ENCODE data around the gene MCM10.
"Not testable (repeated sequence)": the region's sequence is repeated elsewhere in the genome, so short reads cannot be mapped to it uniquely, and the experiment has no call there.

MCM10 gene

GRCh38 chr10:13140627-13141190 lies 20.6 kb upstream of the MCM10 start:
- peaks cover 9% of the 10 kb centered on the region; the same call in 1 of the 2 replicates for H3K4me1 ChIP-seq (ENCODE audit: insufficient read depth, low read length)
- H3K4me3 ChIP-seq (ENCODE audit: low read length) = no peak overlapping the region
- H3K27ac ChIP-seq (ENCODE audit: low read length) = no peak overlapping the region
- H3K27me3 ChIP-seq (ENCODE audit: insufficient read depth, low read length) = no peaks in the 10 kb centered on the region
- no peaks in the 10 kb centered on the region for H3K9me3 ChIP-seq (ENCODE audit: insufficient read depth, low read depth, low read length)
- no peaks in the 10 kb centered on the region for H3K36me3 ChIP-seq (ENCODE audit: insufficient read depth, low read depth, low read length)
- H3K9ac ChIP-seq (ENCODE audit: low read depth, low read length) = no peak overlapping the region

- peaks cover 2% of the 10 kb centered on the region; the same call in 1 of the 2 replicates for H3K4me1 ChIP-seq (ENCODE audit: insufficient read depth, low read length)
- H3K4me3 ChIP-seq (ENCODE audit: low read length) = no peak overlapping the region
- H3K27me3 ChIP-seq (ENCODE audit: insufficient read depth, low read length) = no peaks in the 10 kb centered on the region
- no peak overlapping the region for H3K9ac ChIP-seq (ENCODE audit: low read depth, low read length)
- H3K27ac ChIP-seq (ENCODE audit: low read length) = no peak overlapping the region
- no peaks in the 10 kb centered on the region for H3K9me3 ChIP-seq (ENCODE audit: insufficient read depth, low read depth, low read length)
- H3K36me3 ChIP-seq (ENCODE audit: insufficient read depth, low read depth, low read length) = no peaks in the 10 kb centered on the region
These were observed 17.6 kb upstream of the MCM10 start for GRCh38 chr10:13143766-13144165.

GRCh38 chr10:13144814-13145213 lies 16.5 kb upstream of the MCM10 start:
- no peaks in the 10 kb centered on the region for H3K36me3 ChIP-seq (ENCODE audit: insufficient read depth, low read depth, low read length)
- H3K9ac ChIP-seq (ENCODE audit: low read depth, low read length) = no peak overlapping the region
- no peaks in the 10 kb centered on the region; the same call in 1 of the 2 replicates for H3K4me1 ChIP-seq (ENCODE audit: insufficient read depth, low read length)
- H3K27me3 ChIP-seq (ENCODE audit: insufficient read depth, low read length) = no peaks in the 10 kb centered on the region
- H3K4me3 ChIP-seq (ENCODE audit: low read length) = no peak overlapping the region
- H3K9me3 ChIP-seq (ENCODE audit: insufficient read depth, low read depth, low read length) = no peaks in the 10 kb centered on the region
- H3K27ac ChIP-seq (ENCODE audit: low read length) = no peak overlapping the region

- no peaks in the 10 kb centered on the region for H3K36me3 ChIP-seq (ENCODE audit: insufficient read depth, low read depth, low read length)
- no peaks in the 10 kb centered on the region; the same call in 1 of the 2 replicates for H3K4me1 ChIP-seq (ENCODE audit: insufficient read depth, low read length)
- H3K9ac ChIP-seq (ENCODE audit: low read depth, low read length) = no peak overlapping the region
- no peaks in the 10 kb centered on the region for H3K9me3 ChIP-seq (ENCODE audit: insufficient read depth, low read depth, low read length)
- H3K27ac ChIP-seq (ENCODE audit: low read length) = no peak overlapping the region
- H3K4me3 ChIP-seq (ENCODE audit: low read length) = no peak overlapping the region
- no peaks in the 10 kb centered on the region for H3K27me3 ChIP-seq (ENCODE audit: insufficient read depth, low read length)
These were observed 15.0 kb upstream of the MCM10 start for GRCh38 chr10:13146379-13146778.

GRCh38 chr10:13147161-13147560 lies 14.2 kb upstream of the MCM10 start:
- Histone ChIP-seq H3K4me3 (ENCODE audit: low read length) (no peak overlapping the region), H3K4me1 (ENCODE audit: insufficient read depth, low read length) (no peaks in the 10 kb centered on the region), H3K27me3 (ENCODE audit: insufficient read depth, low read length) (no peaks in the 10 kb centered on the region), H3K36me3 (ENCODE audit: insufficient read depth, low read depth, low read length) (no peaks in the 10 kb centered on the region), H3K9ac (ENCODE audit: low read depth, low read length) (no peak overlapping the region), H3K9me3 (ENCODE audit: insufficient read depth, low read depth, low read length) (no peaks in the 10 kb centered on the region), H3K27ac (ENCODE audit: low read length) (no peak overlapping the region)

GRCh38 chr10:13152296-13152695 lies 9.1 kb upstream of the MCM10 start:
- Histone ChIP-seq H3K4me1 (ENCODE audit: insufficient read depth, low read length) (no peaks in the 10 kb centered on the region), H3K9ac (ENCODE audit: low read depth, low read length) (no peak overlapping the region), H3K4me3 (ENCODE audit: low read length) (no peak overlapping the region), H3K9me3 (ENCODE audit: insufficient read depth, low read depth, low read length) (no peaks in the 10 kb centered on the region), H3K36me3 (ENCODE audit: insufficient read depth, low read depth, low read length) (no peaks in the 10 kb centered on the region), H3K27me3 (ENCODE audit: insufficient read depth, low read length) (no peaks in the 10 kb centered on the region), H3K27ac (ENCODE audit: low read length) (no peak overlapping the region)

- H3K9me3 ChIP-seq (ENCODE audit: insufficient read depth, low read depth, low read length); H3K9ac ChIP-seq (ENCODE audit: low read depth, low read length); H3K27ac ChIP-seq (ENCODE audit: low read length); H3K4me1 ChIP-seq (ENCODE audit: insufficient read depth, low read length); H3K36me3 ChIP-seq (ENCODE audit: insufficient read depth, low read depth, low read length); H3K4me3 ChIP-seq (ENCODE audit: low read length); H3K27me3 ChIP-seq (ENCODE audit: insufficient read depth, low read length): not testable (repeated sequence)
These were observed 5.5 kb upstream of the MCM10 start for GRCh38 chr10:13155860-13156259.

GRCh38 chr10:13158401-13158800 lies 3.0 kb upstream of the MCM10 start:
- Histone ChIP-seq H3K27ac (ENCODE audit: low read length) (no peak overlapping the region), H3K4me1 (ENCODE audit: insufficient read depth, low read length) (no peaks in the 10 kb centered on the region), H3K4me3 (ENCODE audit: low read length) (no peak overlapping the region), H3K9me3 (ENCODE audit: insufficient read depth, low read depth, low read length) (no peaks in the 10 kb centered on the region), H3K36me3 (ENCODE audit: insufficient read depth, low read depth, low read length) (peaks cover 4% of the 10 kb centered on the region; the same call in 1 of the 2 replicates), H3K27me3 (ENCODE audit: insufficient read depth, low read length) (no peaks in the 10 kb centered on the region), H3K9ac (ENCODE audit: low read depth, low read length) (no peak overlapping the region)

GRCh38 chr10:13161857-13162271 lies 506 bp downstream of the MCM10 start:
- no peak overlapping the region for H3K27ac ChIP-seq (ENCODE audit: low read length)
- no peaks in the 10 kb centered on the region for H3K4me1 ChIP-seq (ENCODE audit: insufficient read depth, low read length)
- no peaks in the 10 kb centered on the region for H3K27me3 ChIP-seq (ENCODE audit: insufficient read depth, low read length)
- no peaks in the 10 kb centered on the region for H3K9me3 ChIP-seq (ENCODE audit: insufficient read depth, low read depth, low read length)
- H3K4me3 ChIP-seq (ENCODE audit: low read length) = peak overlapping the region; percentile 93
- H3K9ac ChIP-seq (ENCODE audit: low read depth, low read length) = peak overlapping the region; percentile 93
- H3K36me3 ChIP-seq (ENCODE audit: insufficient read depth, low read depth, low read length) = peaks cover 34% of the 10 kb centered on the region

GRCh38 chr10:13163859-13164258 lies 2.5 kb downstream of the MCM10 start:
- no peak overlapping the region for H3K27ac ChIP-seq (ENCODE audit: low read length)
- no peaks in the 10 kb centered on the region for H3K9me3 ChIP-seq (ENCODE audit: insufficient read depth, low read depth, low read length)
- no peaks in the 10 kb centered on the region for H3K4me1 ChIP-seq (ENCODE audit: insufficient read depth, low read length)
- H3K4me3 ChIP-seq (ENCODE audit: low read length) = no peak overlapping the region
- no peaks in the 10 kb centered on the region for H3K27me3 ChIP-seq (ENCODE audit: insufficient read depth, low read length)
- H3K9ac ChIP-seq (ENCODE audit: low read depth, low read length) = no peak overlapping the region
- peaks cover 54% of the 10 kb centered on the region for H3K36me3 ChIP-seq (ENCODE audit: insufficient read depth, low read depth, low read length)

- no peak overlapping the region for H3K4me3 ChIP-seq (ENCODE audit: low read length)
- H3K27me3 ChIP-seq (ENCODE audit: insufficient read depth, low read length) = no peaks in the 10 kb centered on the region
- no peak overlapping the region for H3K9ac ChIP-seq (ENCODE audit: low read depth, low read length)
- H3K27ac ChIP-seq (ENCODE audit: low read length) = no peak overlapping the region
- H3K9me3 ChIP-seq (ENCODE audit: insufficient read depth, low read depth, low read length) = no peaks in the 10 kb centered on the region
- H3K4me1 ChIP-seq (ENCODE audit: insufficient read depth, low read length) = no peaks in the 10 kb centered on the region
- peaks cover 67% of the 10 kb centered on the region for H3K36me3 ChIP-seq (ENCODE audit: insufficient read depth, low read depth, low read length)
These were observed 3.8 kb downstream of the MCM10 start for GRCh38 chr10:13165177-13165576.

GRCh38 chr10:13167568-13167967 lies 6.2 kb downstream of the MCM10 start:
- H3K9me3 ChIP-seq (ENCODE audit: insufficient read depth, low read depth, low read length) = no peaks in the 10 kb centered on the region
- H3K9ac ChIP-seq (ENCODE audit: low read depth, low read length) = no peak overlapping the region
- peaks cover 91% of the 10 kb centered on the region for H3K36me3 ChIP-seq (ENCODE audit: insufficient read depth, low read depth, low read length)
- no peaks in the 10 kb centered on the region for H3K4me1 ChIP-seq (ENCODE audit: insufficient read depth, low read length)
- H3K27me3 ChIP-seq (ENCODE audit: insufficient read depth, low read length) = no peaks in the 10 kb centered on the region
- no peak overlapping the region for H3K4me3 ChIP-seq (ENCODE audit: low read length)
- no peak overlapping the region for H3K27ac ChIP-seq (ENCODE audit: low read length)
